NCI-H524 treated with DMSO at 0.1 percent for 48 hours (cell line): ENCODE measurements around the gene CDK11B.

Source experiments
- DNase-seq: peaks from one replicate; lab custom pipeline; 2025; lab: John Stamatoyannopoulos, UW

The CDK11B gene

DNA sequence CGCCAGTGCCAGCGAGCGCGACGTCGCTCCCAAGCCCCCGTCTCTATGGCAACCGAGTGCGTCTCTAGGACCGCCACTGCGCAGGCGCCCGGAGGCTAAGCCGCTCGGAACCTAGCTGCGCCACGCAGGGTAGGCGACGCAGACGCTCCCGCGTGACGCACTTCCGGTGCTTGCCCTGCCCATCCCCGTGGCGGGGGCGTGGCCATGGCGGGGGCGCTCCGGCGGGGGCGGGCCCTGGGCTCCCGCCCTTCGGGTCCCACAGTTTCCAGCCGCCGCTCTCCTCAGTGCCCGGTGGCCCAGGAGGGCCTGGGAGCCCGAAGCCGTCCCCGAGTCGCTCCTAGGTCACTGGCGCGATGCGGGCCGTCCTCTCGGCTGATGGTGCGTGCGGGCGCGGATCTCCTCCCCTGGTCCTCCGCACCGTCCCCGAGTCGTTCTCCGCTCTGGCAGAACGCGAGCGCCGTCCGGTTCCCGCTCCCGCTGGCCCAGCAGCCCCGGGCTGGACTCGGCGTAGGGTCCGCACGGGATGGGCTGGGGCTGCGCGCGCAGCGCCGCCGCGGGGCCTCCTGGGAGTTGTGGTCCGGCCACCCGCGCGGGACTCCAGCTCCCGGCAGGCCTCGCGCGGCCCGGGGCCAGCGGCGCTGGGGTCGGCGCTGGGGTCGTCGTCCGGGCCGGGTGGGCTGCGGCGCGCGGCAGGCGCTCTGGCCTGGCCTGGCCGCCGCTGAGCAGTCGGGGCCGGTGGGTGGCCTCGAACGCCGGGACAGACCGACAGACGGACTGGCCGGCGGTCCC lies 43.4 kb downstream of the CDK11B start, which contains the start of gene MIB2:
Gene MIB2 (plus strand): TSS at position 245 of the 789 bp plus-strand sequence. CDS start 7,953 bp downstream, outside the sequence.
- DNase-seq, result peak; percentile 58

- no peak for DNase-seq
Observed at GRCh38 chr1:1614954-1615255, 43.9 kb downstream of the CDK11B start.

GRCh38 chr1:1614204-1614953 lies 44.4 kb downstream of the CDK11B start:
- no peak for DNase-seq

GRCh38 chr1:1613509-1614082 lies 45.2 kb downstream of the CDK11B start:
- no peak for DNase-seq

GRCh38 chr1:1612104-1612400 lies 46.8 kb downstream of the CDK11B start:
- DNase-seq, result no peak

DNA sequence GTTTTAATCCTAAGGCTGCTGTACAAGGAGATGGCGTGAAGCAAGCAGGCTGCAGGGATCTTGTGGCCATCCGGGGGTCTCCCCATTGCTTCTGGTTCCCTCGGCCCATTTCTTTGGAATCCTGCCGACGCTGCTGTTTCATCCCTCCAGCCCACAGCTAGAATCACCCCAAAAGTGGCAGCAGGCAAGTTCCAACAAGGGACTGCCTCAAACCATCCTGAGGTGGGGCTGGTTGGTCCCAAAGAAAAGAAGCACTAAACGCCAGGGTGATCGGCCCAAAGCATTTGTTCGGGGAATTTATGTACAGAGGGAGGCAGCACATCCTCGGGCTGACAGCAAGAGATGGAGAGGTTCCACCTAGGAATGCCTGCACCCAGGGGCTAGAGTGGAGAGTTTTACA lies 48.0 kb downstream of the CDK11B start:
- no peak for DNase-seq

- no peak for DNase-seq
Observed at GRCh38 chr1:1609822-1610485, 48.9 kb downstream of the CDK11B start.

- DNase-seq, result no peak
Observed at GRCh38 chr1:1606232-1606631, 52.6 kb downstream of the CDK11B start.

DNA sequence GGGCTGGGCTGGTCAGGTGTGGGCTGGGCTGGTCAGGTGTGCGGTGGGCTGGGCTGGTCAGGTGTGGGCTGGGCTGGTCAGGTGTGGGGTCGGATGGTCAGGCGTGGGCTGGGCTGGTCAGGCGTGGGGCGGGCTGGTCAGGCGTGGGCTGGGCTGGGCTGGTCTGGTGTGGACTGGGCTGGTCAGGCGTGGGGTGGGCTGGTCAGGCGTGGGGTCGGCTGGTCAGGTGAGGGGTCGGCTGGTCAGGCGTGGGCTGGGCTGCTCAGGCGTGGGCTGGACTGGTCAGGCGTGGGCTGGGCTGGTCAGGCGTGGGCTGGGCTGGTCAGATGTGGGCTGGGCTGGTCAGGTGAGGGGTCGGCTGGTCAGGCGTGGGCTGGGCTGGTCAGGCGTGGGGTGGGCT lies 53.1 kb downstream of the CDK11B start:
- DNase-seq, result no peak

- no peak for DNase-seq
Observed at GRCh38 chr1:1605034-1605591, 53.7 kb downstream of the CDK11B start.

DNA sequence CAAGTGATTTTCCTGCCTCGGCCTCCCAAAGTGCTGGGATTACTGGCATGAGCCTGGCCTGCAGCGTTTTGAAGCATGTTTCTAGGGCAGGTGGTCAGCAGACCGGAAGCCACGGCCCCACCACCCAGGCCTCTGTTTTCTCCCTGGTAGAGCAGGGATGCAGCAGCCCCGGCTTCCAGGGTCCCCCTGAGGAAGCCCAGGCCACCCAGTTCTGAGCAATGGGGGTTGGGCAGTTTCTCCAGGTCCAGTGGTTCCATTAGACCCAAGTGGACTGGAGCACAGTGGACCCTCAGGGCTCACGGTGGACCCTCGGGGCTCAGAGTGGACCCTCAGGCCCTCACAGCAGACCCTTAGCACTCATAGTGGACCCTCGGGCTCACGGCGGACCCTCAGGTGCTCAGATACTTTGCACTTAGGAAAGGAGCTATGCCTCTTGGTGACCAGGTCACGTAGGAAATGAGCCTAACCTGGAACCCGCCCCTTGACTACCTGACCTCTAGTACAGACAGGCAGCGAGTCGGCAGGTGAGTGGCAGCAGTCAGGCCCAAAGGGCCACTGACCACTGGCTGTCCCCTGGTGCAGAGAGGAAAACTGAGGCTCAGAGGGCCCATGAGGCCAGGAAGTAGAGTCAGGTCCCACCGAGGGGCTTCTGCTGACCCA lies 54.3 kb downstream of the CDK11B start:
- no peak for DNase-seq

DNA sequence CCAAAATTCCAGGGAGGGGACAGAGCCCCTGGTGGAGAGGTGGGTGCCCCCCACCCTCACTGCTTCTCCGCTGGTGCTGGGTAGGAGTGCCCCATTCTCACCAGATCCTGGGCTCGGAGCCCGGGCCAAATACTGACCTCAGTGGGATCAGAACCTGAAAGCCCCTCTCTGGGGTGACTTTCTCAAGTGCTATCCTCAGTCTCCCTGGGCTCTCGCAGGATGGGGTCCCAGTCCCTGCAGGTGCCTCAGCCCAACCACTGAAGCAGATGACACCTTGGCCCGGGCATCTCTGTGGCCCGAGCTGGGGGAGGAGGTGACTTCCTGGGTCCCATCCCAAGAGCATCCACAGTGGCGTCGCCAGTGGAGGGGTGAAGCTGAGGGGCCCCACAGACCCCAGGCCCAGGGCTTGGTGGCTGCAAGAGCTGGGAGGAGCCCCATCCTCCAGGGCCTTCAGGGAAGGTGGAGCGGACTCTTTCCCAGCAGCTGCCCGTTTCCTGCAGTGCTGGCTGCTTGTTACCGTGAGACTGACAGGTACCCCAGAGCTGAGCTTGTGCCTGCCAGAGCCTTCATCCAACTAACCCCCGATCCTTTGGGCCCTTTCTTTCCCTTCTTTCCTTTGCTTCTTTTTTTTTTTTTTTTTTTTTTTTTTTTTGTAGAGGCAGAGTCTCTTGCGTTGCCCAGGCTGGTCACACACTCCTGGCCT lies 55.0 kb downstream of the CDK11B start:
- DNase-seq, result no peak

- DNase-seq, result no peak
Observed at GRCh38 chr1:1602968-1603506, 55.8 kb downstream of the CDK11B start.

DNA sequence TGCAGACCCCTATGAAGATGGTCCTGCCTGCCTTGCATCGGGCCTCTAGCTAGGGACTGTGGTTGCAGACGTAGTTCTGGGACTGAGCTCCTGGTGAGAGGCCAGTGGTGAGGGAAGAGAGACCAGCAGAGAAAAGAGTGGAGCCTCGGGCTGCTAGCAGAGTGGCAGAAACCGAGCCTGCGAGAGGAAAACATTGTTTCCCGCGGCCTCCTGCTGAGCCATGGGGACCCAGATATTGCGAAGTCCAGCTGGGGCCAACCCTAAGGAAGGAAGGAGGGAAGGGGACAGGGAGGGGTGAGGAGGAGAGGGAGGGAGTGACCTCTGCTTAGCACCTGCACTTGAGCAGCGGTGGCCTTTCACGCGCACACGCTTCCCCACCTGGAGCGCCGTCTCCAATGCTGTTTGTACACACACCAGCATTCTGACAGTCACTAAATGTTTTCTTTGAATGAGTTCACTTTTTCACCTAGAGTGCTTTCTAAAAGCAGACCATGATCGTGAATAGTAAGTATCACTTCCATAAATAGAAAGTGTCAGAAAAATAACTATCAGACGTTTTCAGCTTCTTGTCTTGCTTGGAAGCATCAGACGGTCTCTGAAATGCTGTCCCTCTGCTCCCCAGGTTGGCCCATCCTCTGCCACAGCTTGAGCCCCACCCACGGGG lies 56.4 kb downstream of the CDK11B start:
- DNase-seq, result no peak

DNA sequence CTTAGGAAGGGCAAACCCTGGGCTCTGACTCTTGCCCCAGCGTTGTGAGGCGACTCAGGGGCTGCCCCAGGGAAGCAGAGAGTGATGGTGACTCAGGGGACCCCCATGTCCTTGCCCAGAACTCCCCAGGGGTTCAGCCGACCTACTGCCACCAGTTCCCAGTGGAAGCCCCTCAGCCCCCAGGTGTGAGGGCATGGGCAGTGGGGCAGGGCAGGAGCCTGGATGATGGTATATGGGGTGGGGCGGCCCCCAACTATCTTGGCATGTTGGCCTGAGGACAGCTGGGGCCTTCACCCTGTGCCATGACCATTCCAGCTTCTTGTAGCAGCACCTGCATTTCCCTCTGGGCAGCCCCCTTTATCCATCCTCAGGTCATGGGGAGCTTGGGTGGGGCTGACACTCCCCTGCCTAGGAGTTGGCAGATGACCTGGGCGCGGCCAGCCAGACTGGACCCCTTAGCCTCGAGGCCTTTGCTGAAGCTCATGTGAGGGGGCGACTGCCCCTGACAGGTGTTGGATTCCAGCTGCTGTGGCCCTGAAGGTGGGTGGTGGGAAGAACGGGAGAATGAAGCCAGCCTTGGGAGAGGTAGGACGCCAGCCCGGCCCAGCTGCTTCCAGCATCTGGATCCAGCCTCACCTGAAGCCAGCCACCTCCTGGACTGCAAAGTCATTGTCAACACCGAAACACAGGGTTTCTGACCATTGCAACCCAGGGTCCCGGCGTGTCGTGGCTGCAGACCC lies 57.1 kb downstream of the CDK11B start:
- DNase-seq, result no peak

DNA sequence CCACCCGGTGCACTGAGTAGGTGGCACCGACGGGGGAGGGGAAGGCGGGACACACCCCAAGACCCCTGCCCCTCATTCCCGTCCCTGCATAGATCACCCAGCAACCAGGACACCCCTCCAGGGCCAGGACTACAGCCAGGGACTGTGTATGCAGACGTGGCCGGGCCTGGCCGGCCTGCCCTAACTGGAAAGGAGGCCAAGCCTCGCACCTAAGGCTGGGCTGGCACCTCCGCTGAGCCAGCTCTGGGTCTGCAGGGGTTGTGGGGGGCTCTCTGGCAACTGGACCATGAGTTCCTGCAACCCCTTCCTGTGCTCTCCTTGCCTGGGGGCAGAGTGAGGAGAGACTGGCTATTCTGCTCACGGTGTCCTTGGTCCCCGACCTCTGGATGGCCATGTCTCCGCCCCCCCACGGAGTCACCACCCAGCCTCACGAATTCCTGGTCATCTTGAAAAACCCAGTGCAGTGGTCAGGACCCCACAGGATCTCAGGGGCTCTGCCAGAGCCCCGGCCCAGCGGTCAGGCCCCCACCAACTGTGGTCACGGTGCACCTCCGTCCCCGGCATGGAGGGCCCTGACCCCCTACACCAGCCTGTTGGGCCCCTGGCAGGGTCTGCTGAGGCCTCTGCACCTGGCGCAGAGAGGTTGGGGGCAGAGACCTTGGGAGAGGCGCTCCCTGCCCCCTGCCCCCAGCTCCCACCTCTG lies 57.8 kb downstream of the CDK11B start:
- no peak for DNase-seq

GRCh38 chr1:1599935-1600860 lies 58.6 kb downstream of the CDK11B start, which contains the start of gene FNDC10:
Gene FNDC10, minus strand, starts transcription at chr1:1600135. Its CDS starts 120 bp downstream, at chr1:1600015.
- DNase-seq, result no peak
